Body of pancreas (tissue), 4 donors: ENCODE results near the gene PRND.

ENCODE experiments used
- POLR2A ChIP-seq, 3 donors: fragments of 450-650 bp; IDR thresholded peaks; one replicate each; pipeline ENCODE4 v1.6.1; 2016; ENCODE audit warnings: antibody characterized with exemption in 3 of 3, mild to moderate bottlenecking in 2 of 3
- TF ChIP-seq, protein P1 (sequence below), 7 experiments: fragments of 450-650 bp in 4 of 7; fragments of 200-600 bp in 3 of 7; sonication (generic) in 3 of 7; IDR thresholded peaks; one replicate each; pipeline ENCODE4 v1.5.1; 2016 to 2019; ENCODE audit warnings: antibody characterized with exemption in 7 of 7

DNA sequence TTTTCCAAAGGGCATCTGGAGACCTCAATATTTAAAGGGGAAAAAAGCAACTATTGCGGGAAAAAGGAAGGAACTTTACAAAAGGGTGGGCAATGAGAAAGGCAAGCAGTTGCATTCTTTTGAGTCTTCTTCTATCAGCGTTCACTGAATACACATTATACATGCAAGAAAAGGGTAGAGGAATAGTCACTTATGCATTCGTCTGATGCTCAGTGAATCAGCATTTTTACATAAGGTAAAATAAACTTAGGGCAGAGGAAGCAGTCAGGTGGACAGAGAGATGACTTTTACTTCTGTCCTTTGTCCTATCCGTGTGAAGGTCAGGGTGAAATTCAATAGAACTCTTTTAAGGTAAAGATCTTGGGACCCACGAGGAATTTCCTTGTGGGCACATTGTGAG lies 49.3 kb downstream of the PRND start:
- TF ChIP-seq, protein P1, sequence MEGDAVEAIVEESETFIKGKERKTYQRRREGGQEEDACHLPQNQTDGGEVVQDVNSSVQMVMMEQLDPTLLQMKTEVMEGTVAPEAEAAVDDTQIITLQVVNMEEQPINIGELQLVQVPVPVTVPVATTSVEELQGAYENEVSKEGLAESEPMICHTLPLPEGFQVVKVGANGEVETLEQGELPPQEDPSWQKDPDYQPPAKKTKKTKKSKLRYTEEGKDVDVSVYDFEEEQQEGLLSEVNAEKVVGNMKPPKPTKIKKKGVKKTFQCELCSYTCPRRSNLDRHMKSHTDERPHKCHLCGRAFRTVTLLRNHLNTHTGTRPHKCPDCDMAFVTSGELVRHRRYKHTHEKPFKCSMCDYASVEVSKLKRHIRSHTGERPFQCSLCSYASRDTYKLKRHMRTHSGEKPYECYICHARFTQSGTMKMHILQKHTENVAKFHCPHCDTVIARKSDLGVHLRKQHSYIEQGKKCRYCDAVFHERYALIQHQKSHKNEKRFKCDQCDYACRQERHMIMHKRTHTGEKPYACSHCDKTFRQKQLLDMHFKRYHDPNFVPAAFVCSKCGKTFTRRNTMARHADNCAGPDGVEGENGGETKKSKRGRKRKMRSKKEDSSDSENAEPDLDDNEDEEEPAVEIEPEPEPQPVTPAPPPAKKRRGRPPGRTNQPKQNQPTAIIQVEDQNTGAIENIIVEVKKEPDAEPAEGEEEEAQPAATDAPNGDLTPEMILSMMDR (IDR thresholded peaks at IDR 0.05), result no peak
- no peak for TF ChIP-seq POLR2A (IDR thresholded peaks at IDR 0.05)
